GM12864 (cell line): ENCODE data around the gene CYP3A5.

Experiments used
- DNase-seq: peaks from one replicate; pipeline ENCODE4 v3.0.0-alpha.2; 2011; ENCODE audit warnings: low read depth
- H3K4me3 ChIP-seq: 2 replicates; pipeline ENCODE4 v1.5.1; 2011; ENCODE audit warnings: mild to moderate bottlenecking, low read depth, low read length, control low read depth
- TF ChIP-seq, protein P1 (sequence below): IDR thresholded peaks from 2 replicates; pipeline ENCODE4 v1.5.1; 2011; ENCODE audit warnings: low read depth, mild to moderate bottlenecking, moderate library complexity, low read length, control low read depth, inconsistent platforms; ENCODE audit errors: missing control alignments

The CYP3A5 gene

DNA sequence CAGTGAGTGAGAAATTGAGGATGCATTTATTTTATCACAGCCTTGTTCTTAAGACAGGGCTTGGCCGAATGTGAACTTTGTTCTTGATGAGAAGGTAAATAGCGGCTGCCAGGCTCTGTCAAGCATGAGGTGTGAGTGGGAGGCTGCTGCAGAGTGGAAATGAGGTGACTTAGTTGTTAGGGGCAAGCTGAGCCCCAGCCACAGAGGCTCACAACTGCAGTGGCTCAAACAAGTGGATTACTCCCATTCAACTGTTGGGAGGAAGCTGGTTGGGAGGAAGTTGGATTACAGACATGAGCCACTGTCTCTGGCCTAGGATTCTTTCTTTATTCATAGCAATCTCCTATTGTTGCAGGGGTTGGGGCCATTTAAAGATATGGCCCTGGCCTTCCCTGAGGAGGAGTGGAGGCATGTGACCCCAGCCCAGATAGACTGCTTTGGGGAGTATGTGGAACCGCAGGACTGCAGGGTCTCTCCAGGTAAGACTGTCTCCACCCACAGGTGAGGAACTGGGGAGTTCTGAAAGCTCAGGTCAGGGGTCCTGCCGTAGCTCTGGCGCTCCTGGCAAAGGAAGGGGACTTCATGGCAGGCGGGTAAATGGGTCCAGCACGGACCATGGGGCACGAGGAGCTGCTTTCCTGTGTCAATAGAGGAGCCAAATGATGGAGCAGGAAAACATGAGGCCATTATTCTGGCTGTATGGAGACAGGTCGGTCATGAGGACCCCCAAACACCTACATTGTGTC lies 55.9 kb downstream of the CYP3A5 start:
- no peak overlapping the region for H3K4me3 ChIP-seq
- TF ChIP-seq, protein P1, sequence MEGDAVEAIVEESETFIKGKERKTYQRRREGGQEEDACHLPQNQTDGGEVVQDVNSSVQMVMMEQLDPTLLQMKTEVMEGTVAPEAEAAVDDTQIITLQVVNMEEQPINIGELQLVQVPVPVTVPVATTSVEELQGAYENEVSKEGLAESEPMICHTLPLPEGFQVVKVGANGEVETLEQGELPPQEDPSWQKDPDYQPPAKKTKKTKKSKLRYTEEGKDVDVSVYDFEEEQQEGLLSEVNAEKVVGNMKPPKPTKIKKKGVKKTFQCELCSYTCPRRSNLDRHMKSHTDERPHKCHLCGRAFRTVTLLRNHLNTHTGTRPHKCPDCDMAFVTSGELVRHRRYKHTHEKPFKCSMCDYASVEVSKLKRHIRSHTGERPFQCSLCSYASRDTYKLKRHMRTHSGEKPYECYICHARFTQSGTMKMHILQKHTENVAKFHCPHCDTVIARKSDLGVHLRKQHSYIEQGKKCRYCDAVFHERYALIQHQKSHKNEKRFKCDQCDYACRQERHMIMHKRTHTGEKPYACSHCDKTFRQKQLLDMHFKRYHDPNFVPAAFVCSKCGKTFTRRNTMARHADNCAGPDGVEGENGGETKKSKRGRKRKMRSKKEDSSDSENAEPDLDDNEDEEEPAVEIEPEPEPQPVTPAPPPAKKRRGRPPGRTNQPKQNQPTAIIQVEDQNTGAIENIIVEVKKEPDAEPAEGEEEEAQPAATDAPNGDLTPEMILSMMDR: no peak
- no peak for DNase-seq

DNA sequence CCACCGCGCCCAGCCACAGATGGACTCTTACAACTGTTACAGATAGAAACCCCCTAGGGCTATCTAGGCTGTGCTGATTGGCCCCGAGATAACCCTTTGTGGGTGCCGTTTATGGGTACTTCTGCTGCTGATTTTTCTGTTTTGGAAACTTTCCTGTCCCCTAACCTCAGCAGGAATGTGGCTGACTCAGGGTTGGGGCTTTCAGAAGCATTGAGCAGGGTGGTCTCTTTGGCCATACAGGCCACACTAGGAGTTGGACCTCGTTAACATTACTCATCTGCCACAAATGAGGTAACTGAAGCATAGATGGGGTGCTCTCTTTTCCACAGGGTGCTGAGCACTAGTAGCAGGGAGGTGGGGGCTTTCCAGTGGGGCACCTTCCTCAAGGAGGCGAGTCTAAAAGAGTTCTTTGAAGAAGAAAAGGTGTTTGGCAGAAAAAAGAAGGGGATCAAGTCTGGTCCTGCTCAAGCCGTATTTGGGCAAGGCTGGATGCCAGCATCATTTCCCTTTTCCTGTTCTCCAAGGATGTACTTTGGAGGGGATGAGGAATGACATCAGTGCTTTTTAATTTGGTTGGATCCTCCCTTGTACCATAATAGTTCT lies 56.6 kb downstream of the CYP3A5 start:
- TF ChIP-seq, protein P1: no peak
- DNase-seq: no peak
- H3K4me3 ChIP-seq: no peak overlapping the region

DNA sequence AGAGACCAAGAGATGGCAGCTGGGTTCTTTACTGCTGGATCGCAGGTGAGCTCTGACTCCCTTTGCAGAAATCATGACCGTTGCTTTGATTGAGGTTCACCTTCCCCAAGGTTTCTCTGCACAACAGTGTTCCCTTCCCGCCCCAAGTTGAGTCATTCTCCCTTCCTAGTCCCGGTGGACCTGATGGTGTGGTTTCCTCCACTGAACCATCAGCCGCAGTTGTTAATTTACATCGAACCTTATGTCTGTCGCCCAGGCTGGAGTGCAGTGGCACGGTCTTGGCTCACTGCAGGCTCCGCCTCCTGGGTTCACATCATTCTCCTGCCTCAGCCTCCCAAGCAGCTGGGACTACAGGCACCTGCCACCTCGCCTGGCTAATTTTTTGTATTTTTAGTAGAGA lies 57.2 kb downstream of the CYP3A5 start:
- no peak overlapping the region for H3K4me3 ChIP-seq
- no peak for DNase-seq
- TF ChIP-seq, protein P1: no peak

DNA sequence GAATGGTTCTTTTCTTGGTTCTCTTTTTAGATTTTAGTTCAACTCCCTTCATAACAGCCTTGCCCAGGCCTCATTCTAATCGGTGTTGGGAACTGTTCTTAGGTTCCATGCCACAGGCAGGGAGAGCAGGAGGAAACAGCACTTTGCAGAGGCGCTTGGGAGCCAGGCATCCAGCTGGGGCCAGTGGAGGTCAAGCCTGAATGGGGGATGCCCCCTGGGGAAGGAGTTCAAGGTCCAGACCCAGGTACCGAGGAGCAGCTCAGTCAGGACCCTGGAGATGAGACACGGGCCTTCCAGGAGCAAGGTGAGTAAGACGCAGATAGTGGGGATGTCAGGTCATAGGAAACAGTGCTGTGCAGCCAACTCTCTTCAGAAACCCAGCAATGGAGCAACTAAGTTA lies 58.5 kb downstream of the CYP3A5 start:
- no peak overlapping the region for H3K4me3 ChIP-seq
- TF ChIP-seq, protein P1: no peak
- no peak for DNase-seq

DNA sequence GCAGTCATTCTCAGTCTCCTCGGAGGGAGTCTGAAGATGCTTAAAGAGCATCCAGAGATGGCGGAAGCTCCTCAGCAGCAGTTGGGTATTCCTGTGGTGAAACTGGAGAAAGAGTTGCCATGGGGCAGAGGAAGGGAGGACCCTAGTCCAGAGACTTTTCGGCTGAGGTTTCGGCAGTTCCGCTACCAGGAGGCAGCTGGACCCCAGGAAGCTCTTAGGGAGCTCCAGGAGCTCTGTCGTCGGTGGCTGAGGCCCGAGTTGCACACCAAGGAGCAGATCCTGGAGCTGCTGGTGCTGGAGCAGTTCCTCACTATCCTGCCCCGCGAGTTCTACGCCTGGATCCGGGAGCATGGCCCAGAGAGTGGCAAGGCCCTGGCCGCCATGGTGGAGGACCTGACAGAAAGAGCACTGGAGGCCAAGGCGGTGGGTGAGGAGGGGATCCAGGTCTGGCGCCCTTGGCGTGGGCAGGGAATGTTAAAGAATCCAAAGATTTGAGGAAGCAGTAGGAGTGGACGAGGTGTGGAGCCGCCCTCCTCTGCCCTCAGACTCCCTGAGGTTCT lies 60.1 kb downstream of the CYP3A5 start:
- H3K4me3 ChIP-seq: no peak overlapping the region
- TF ChIP-seq, protein P1: no peak
- DNase-seq: no peak

DNA sequence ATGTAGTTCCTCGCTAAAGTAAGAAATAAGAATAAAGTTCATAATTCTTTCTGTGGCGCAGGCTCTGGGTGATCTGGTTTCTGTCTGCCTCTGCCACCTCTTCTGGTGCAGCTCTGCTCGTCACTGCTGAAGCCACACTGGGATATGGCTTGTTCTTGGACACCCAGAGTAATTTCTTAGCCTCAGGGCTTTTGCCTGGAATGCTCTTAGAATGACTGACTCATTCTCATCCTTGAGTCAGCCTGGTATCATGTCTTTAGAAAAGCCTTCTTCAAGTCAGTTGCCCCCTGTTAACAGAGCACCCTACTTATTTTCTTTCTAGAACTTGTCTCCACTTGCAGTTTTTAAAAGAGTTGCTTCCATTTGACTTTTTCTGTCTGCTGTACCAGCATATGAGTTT lies 61.1 kb downstream of the CYP3A5 start:
- no peak overlapping the region for H3K4me3 ChIP-seq
- TF ChIP-seq, protein P1: no peak
- DNase-seq: no peak

DNA sequence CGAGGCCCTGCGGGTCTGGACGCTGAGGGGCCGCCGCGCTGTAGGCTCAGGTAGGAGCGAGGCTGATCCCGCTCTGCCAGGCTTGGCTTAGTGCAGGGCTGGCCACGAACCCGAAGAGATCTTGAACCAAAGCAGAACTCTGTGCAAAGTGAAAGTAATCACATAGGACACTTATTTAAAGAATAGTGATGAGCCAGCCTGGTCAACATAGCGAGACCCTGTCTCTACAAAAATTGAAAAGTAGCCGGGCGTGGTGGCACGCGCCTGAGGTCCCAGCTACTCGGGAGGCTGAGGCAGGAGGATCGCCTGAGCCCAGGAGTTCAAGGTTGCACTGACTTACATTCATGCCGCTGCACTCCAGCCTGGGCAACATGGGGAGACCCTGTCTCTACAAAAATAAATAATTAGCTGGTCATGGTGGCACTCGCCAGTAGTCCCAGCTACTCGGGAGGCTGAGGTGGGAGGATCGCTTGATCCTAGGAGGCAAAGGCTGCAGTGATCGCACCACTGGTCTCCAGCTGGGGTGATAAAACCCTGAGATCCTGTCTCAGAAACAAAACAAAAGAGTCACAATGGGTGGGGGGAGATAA lies 62.5 kb downstream of the CYP3A5 start:
- no peak for DNase-seq
- peak overlapping the region; percentile 79 for H3K4me3 ChIP-seq
- TF ChIP-seq, protein P1: no peak
